WTC11 (cell line): ENCODE data around the gene LOXL4. TPM values are rescaled to one million over a fixed set of nuclear protein-coding genes. Genes with fewer than 3 reads are reported as not detected.

Experiments
- ATAC-seq: fragments of 200-7000 bp; cut with Tn5 transposase; 2 replicates; pipeline ENCODE4 v1.10.0; 2021; ENCODE audit warnings: mild to moderate bottlenecking, moderate library complexity
- CTCF ChIA-PET: fragments of 300-600 bp; sonication (Branson Sonifier 250); formaldehyde crosslinking; loops from one replicate; lab custom pipeline; 2021; ENCODE audit warnings: antibody characterized with exemption; lab: Charles Lee
- POLR2A ChIA-PET: fragments of 350-600 bp; sonication (Branson Sonifier 250); formaldehyde crosslinking; loops from one replicate; lab custom pipeline; 2021; ENCODE audit warnings: antibody characterized with exemption; lab: Charles Lee
- DNase-seq: peaks from one replicate; pipeline ENCODE4 v3.0.0; 2021; ENCODE audit warnings: low spot score
- H3K27ac Mint-ChIP-seq: 2 replicates; pipeline ENCODE4 v1.8.0; 2021; ENCODE audit warnings: mixed read lengths
- H3K27me3 Mint-ChIP-seq: 2 replicates; pipeline ENCODE4 v1.8.0; 2021; ENCODE audit warnings: low read depth, mild to moderate bottlenecking, moderate library complexity, mixed read lengths
- H3K36me3 Mint-ChIP-seq: 2 replicates; pipeline ENCODE4 v1.8.0; 2021; ENCODE audit warnings: mixed read lengths
- H3K4me1 Mint-ChIP-seq: 2 replicates; pipeline ENCODE4 v1.8.0; 2022; ENCODE audit warnings: mixed read lengths
- H3K4me3 Mint-ChIP-seq: 2 replicates; pipeline ENCODE4 v1.8.0; 2021; ENCODE audit warnings: mild to moderate bottlenecking, moderate library complexity, mixed read lengths
- H3K9me3 Mint-ChIP-seq: 2 replicates; pipeline ENCODE4 v1.8.0; 2021; ENCODE audit warnings: mixed read lengths
- CBFB ChIP-seq: sonication (generic); formaldehyde crosslinking; IDR thresholded peaks from 2 replicates; pipeline ENCODE4 v1.8.1; 2022; ENCODE audit warnings: mild to moderate bottlenecking, low read depth, missing genetic modification reagents
- CREM ChIP-seq: sonication (generic); formaldehyde crosslinking; IDR thresholded peaks from 2 replicates; pipeline ENCODE4 v1.8.1; 2022; ENCODE audit warnings: mild to moderate bottlenecking, missing genetic modification reagents, moderate library complexity
- E2F5 ChIP-seq: sonication (generic); formaldehyde crosslinking; IDR thresholded peaks from 2 replicates; pipeline ENCODE4 v1.8.1; 2022; ENCODE audit warnings: mild to moderate bottlenecking, moderate library complexity, missing genetic modification reagents
- ERG ChIP-seq: fragments of 250-450 bp; sonication (Bioruptor Pico); IDR thresholded peaks from 2 replicates; pipeline ENCODE4 v1.8.0; 2021; ENCODE audit warnings: mild to moderate bottlenecking
- FOXK1 ChIP-seq: sonication (generic); formaldehyde crosslinking; IDR thresholded peaks from 2 replicates; pipeline ENCODE4 v1.8.0; 2022; ENCODE audit warnings: mild to moderate bottlenecking, moderate library complexity, missing genetic modification reagents
- FOXP1 ChIP-seq: sonication (generic); formaldehyde crosslinking; IDR thresholded peaks from 2 replicates; pipeline ENCODE4 v1.8.0; 2022; ENCODE audit warnings: missing genetic modification reagents, mild to moderate bottlenecking, moderate library complexity, borderline replicate concordance
- FOXP4 ChIP-seq: sonication (generic); formaldehyde crosslinking; IDR thresholded peaks from 2 replicates; pipeline ENCODE4 v1.8.0; 2022; ENCODE audit warnings: mild to moderate bottlenecking, missing genetic modification reagents
- NFE2L1 ChIP-seq: sonication (generic); formaldehyde crosslinking; IDR thresholded peaks from 2 replicates; pipeline ENCODE4 v1.8.1; 2023; ENCODE audit warnings: missing genetic modification reagents
- PREB ChIP-seq: sonication (generic); formaldehyde crosslinking; IDR thresholded peaks from 2 replicates; pipeline ENCODE4 v1.8.1; 2022; ENCODE audit warnings: mild to moderate bottlenecking, missing genetic modification reagents, moderate library complexity, borderline replicate concordance
- RORB ChIP-seq: fragments of 250-450 bp; sonication (Bioruptor Pico); IDR thresholded peaks from 2 replicates; pipeline ENCODE4 v1.9.0; 2021; ENCODE audit warnings: mild to moderate bottlenecking
- TEAD1 ChIP-seq: sonication (generic); formaldehyde crosslinking; IDR thresholded peaks from 2 replicates; pipeline ENCODE4 v1.8.0; 2022; ENCODE audit warnings: mild to moderate bottlenecking, missing genetic modification reagents
- TEAD4 ChIP-seq: sonication (generic); formaldehyde crosslinking; IDR thresholded peaks from 2 replicates; pipeline ENCODE4 v1.8.0; 2022; ENCODE audit warnings: mild to moderate bottlenecking, missing genetic modification reagents
- USF2 ChIP-seq: sonication (generic); formaldehyde crosslinking; IDR thresholded peaks from 2 replicates; pipeline ENCODE4 v1.8.1; 2023; ENCODE audit warnings: mild to moderate bottlenecking, missing genetic modification reagents, moderate library complexity
- ZMAT4 ChIP-seq: fragments of 250-450 bp; sonication (Bioruptor Pico); IDR thresholded peaks from 2 replicates; pipeline ENCODE4 v1.9.0; 2021; ENCODE audit warnings: mild to moderate bottlenecking
- total RNA-seq: library from RNA; stranded (reverse); gene quantifications from 3 replicates; pipeline ENCODE4 v1.2.3, GENCODE V29; 2021

Gene LOXL4
- total RNA-seq, 1 experiment from 2014 or later: 0.35 TPM

GRCh38 chr10:98293550-98294269 lies 25.7 kb upstream of the LOXL4 start:
- Mint-ChIP-seq H3K27me3 (no peaks in the 10 kb centered on the region; the same call in 1 of the 2 replicates), H3K27ac (no peak overlapping the region), H3K4me1 (peaks cover 34% of the 10 kb centered on the region), H3K36me3 (no peaks in the 10 kb centered on the region), H3K9me3 (no peaks in the 10 kb centered on the region), H3K4me3 (no peak overlapping the region)
- ChIA-PET CTCF (interaction anchor here (1.3 to 2.5 kb wide), 3 partner anchors 15 to 123 kb away, joined by 3 to 15 read pairs (median 6); no protein-coding TSS in a partner anchor), POLR2A (no interaction called here)
- TF ChIP-seq FOXK1 (CRISPR knock-in tag) (no peak), PREB (no peak), USF2 (CRISPR knock-in tag) (no peak), FOXP4 (CRISPR knock-in tag) (no peak), ZMAT4 (CRISPR knock-in tag) (no peak)
- ATAC-seq (no peak), DNase-seq (no peak)

- POLR2A ChIA-PET: no interaction called here
- Mint-ChIP-seq H3K4me1 (peaks cover 34% of the 10 kb centered on the region), H3K4me3 (no peak overlapping the region), H3K27me3 (no peaks in the 10 kb centered on the region; the same call in 1 of the 2 replicates), H3K27ac (no peak overlapping the region), H3K36me3 (no peaks in the 10 kb centered on the region), H3K9me3 (no peaks in the 10 kb centered on the region)
- no peak for DNase-seq
- ATAC-seq: no peak
- no peak for TF ChIP-seq TEAD4 (CRISPR knock-in tag)
- TF ChIP-seq ERG (CRISPR knock-in tag): no peak
- no peak for TF ChIP-seq FOXP4 (CRISPR knock-in tag)
- TF ChIP-seq NFE2L1 (CRISPR knock-in tag): no peak
- TF ChIP-seq CBFB (CRISPR knock-in tag): no peak
- TF ChIP-seq FOXP1 (CRISPR knock-in tag): no peak
- no peak for TF ChIP-seq CREM (CRISPR knock-in tag)
- no peak for TF ChIP-seq TEAD1 (CRISPR knock-in tag)
- TF ChIP-seq FOXK1 (CRISPR knock-in tag): no peak
- TF ChIP-seq E2F5 (CRISPR knock-in tag): no peak
- TF ChIP-seq RORB (CRISPR knock-in tag): no peak
- TF ChIP-seq PREB: no peak
- CTCF ChIA-PET: interaction anchor here (1.3 to 2.5 kb wide), 4 partner anchors 16 to 123 kb away, joined by 3 to 15 read pairs (median 4); no protein-coding TSS in a partner anchor
Observed at GRCh38 chr10:98292971-98293370, 25.0 kb upstream of the LOXL4 start.
